ENCODE results near the gene TPM4. TPM values are rescaled to one million over a fixed set of nuclear protein-coding genes. Genes with fewer than 3 reads are reported as not detected.
"Not testable (repeated sequence)": the region's sequence is repeated elsewhere in the genome, so short reads cannot be mapped to it uniquely, and the experiment has no call there.

The TPM4 gene
- total RNA-seq, 1 donor from 2014 or later = 607 TPM

DNA sequence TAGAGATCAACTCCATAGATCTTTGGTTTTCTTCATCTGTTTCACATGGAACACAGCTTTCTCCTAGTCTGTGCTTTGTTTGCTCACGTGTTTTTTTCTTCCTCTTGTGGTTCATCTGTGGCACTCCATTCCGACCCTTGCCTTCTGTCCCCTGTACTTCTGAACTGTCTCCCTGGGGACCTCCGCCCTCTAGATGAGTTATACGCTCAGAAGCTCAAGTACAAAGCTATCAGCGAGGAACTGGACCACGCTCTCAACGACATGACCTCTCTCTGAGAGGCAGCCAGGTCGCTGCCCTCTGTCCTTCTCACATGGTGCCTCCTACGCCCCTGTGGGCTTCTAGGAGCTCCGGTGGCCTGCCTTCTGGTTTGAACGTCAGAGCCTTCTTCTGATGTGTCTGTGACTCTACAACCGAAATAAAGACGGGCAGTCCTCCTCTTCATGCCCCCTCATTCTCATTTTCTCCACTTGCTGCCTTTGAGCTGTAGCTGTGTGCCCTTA lies 18.8 kb downstream of the TPM4 start:
- no peak for DNase-seq (ENCODE audit: low read depth)

GRCh38 chr19:16096280-16096855 lies 20.1 kb downstream of the TPM4 start:
- no peak for DNase-seq (ENCODE audit: low read depth)

DNA sequence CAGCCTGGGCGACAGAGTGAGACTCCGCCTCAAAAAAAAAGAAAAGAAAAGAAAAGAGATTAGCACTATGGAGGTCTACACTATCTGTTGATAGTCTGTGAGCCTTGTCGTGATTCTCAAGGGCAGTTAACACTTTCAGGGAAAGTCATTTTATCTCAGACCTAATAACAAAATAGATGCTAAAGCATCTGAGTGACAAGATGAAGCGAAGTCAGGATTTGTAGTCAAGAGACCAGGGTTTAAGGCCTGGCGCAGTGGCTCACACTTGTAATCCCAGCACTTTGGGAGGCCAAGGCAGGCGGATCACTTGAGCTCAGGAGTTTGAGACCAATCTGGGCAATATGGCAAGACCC lies 22.1 kb downstream of the TPM4 start:
- no peak for DNase-seq (ENCODE audit: low read depth)

DNA sequence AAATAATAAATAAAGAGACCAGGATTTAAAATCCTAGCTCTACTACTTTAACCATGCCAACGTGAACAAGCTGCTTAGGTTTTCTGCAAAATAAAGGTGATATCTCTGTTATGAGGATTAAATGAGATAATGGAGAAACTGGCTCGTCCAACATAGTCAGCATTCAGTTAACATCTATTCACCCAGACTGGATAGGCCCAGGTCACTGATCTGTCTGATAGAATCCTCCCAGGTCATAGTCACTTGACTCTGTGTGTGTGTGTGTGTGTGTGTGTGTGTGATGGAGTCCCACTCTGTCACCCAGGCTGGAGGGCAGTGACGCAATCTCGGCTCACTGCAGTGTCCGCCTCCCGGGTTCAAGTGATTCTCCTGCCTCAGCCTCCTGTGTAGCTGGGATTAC lies 22.5 kb downstream of the TPM4 start:
- DNase-seq (ENCODE audit: low read depth) = no peak

- not testable (repeated sequence) for DNase-seq (ENCODE audit: low read depth)
Measured at GRCh38 chr19:16099314-16099965, 23.1 kb downstream of the TPM4 start.

DNA sequence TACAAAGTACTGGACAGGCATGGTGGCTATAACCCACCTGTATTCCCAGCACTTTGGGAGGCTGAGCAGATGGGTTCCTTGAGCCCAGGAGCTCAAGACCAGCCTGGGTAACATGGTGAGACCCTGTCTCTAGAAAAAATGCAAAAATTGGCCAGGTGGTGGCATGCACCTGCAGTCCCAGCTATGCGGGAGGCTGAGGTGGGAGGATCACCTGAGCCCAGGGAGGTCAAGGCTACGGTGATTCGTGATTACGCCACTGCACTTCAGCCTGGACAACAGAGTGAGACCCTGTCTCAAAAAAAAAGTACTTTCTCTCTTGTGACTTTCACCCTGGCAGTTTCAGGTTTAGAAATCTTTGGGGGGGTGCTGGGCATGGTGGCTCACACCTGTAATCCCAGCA lies 24.2 kb downstream of the TPM4 start:
- DNase-seq (ENCODE audit: low read depth) = no peak

DNA sequence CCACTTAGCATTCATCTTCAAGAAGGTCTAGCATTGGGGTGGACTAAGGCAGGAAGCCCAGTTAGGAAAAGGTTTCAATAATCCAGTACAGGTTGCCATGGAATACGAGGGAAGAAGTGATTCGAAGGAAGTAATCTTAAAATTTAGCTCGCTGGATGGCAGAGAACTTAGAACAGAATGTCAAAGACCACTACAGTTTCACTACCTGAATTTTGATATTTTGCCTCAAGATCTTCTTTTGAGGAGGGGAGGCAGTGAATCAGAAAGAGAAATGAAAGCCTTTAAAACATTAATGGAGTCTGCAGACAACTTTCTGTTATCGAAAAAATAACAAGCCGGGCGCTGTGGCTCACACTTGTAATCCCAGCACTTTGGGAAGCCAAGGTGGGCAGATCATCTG lies 28.4 kb downstream of the TPM4 start:
- no peak for DNase-seq (ENCODE audit: low read depth)

GRCh38 chr19:16106121-16106520 lies 29.8 kb downstream of the TPM4 start:
- DNase-seq (ENCODE audit: low read depth) = peak; percentile 66

GRCh38 chr19:16111160-16111908 lies 35.0 kb downstream of the TPM4 start, which contains the start of gene RAB8A:
RAB8A (plus strand) TSS chr19:16111889; CDS start chr19:16111902, 13 bp downstream.
- DNase-seq (ENCODE audit: low read depth) = peak; percentile 94

- DNase-seq (ENCODE audit: low read depth) = no peak
Measured at GRCh38 chr19:16111909-16112752, 35.8 kb downstream of the TPM4 start.

DNA sequence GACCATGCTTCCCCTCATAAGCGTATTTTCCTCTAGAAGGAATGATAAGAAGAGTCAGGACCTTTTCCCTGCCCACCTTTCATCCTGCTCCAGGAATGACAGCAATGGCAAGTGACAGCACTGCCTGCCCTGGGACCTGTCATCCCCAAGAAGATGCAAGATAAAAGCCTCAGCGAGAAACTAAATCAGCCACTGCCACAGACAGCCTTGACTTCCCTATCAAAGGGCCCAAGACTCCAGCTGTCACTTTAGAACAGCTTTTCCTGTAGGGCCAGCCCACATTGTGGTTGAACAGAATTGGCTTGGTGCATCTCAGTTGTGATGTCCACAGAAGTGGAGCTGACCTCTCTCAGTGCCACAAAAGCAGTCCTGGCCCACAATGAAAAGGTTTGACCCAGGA lies 36.5 kb downstream of the TPM4 start:
- DNase-seq (ENCODE audit: low read depth) = no peak

- DNase-seq (ENCODE audit: low read depth) = no peak
Measured at GRCh38 chr19:16113727-16114126, 37.4 kb downstream of the TPM4 start.

DNA sequence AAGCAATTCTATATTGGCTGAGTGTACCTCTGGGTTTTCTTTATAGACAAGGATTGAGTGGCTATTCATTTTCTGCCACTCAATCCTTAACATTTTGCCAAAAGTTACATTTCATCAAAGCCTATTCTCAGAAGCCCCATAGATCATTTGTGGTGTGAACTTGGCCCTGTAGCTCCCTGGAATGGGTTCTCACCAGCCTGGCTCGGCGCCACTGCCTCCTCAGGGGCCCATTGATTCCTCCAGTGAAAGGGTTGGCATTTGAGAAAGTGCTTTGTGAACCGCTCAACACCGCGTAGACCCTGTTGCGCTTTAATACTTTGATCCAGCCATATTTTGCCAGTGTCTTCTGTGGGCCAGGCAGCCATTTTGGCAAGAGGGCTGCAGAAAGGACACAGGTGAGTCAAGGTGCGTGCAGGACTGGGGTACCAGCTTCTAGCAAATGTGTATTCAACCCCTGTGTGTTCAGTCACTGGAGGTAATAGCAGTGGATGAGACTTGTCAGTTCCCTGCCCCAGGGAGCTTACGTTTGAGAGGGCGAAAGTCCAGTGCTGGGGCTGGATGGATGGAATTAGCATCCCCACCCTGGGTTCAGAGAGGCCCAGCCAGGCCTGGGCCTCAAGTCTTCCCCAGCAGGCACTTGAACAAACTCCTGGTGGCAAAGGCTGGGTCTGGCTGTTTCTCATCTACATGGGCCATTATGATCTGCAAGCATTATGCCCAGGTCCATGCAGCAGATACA lies 39.2 kb downstream of the TPM4 start:
- no peak for DNase-seq (ENCODE audit: low read depth)

- DNase-seq (ENCODE audit: low read depth) = no peak
Measured at GRCh38 chr19:16116067-16116466, 39.8 kb downstream of the TPM4 start.

DNA sequence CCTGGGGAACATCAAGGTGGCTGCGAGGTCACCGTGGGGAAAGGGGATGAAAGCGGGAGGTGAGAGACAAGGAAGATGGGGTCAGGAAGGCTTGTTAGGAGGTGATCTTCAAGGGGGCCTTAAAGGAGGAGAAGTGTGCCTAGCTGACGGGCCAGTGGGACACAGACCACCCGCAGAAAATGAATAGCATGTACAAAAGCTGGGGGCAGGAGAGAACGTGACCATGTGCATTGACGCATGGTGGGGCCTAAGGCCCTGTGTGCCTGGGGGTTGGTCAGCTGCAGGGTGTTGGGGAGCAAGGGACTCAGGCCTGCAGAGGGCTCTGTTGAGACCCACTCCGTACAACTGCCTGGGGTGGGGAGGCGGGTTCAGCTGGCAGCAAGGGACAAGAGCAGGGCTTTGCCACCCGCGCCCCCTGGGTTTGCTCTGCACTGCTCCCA lies 41.3 kb downstream of the TPM4 start:
- no peak for DNase-seq (ENCODE audit: low read depth)

DNA sequence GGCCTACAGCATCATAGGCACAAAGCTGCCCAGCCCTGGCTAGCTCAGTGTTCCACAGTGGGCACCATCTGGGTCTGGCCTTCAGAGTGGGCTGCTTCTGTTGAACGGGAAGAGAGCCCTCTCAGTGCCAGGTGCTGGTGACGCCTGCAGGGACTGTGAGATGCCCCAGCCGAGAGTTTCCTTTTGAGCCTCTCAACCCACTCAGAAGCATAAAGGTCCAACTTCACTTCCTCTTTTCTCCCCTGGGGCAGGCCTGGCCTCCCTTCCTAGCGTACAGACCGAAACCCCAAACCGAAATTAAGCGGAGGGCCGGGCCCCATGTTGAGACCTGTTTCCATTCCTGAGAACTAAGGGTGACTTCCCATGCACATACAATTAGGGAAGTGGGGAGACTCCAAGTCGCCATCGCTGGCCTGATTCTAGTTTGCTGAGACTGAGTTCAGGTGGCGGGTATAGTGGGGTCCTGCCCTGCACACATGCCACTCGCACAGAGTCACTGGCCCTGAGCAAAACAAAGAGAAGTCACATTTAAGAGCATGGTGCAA lies 42.3 kb downstream of the TPM4 start:
- no peak for DNase-seq (ENCODE audit: low read depth)

DNA sequence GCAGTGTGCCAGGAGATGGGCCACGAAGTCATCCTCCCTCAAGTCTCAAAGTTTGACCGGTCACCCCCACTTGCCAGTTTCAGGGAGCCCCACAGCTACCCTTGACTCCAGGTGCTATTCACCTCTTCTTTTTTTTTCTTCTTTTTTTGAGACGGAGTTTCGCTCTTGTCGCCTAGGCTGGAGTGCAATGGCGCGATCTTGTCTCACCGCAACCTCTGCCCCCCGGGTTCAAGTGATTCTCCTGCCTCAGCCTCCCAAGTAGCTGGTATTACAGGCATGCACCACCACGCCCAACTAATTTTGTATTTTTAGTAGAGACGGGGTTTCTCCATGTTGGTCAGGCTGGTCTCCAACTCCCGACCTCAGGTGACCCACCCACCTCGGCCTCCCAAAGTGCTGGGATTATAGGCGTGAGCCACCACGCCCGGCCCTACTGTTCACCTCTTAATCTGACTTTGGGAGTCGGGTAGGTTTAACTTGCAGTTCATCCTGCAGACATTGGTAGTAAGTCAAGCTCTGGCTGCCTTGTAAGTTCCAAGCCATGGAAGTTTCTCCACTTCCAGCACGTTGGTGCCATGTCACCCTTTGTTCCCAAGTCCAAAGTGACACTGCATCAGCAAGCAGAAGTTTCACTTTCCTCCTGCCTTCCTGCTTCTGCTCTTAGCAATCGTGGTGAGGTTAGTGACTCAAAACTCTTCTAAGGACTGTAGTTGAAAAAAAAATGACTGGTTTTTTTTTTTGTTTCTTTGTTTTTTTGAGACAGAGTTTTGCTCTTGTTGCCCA lies 43.0 kb downstream of the TPM4 start:
- not testable (repeated sequence) for DNase-seq (ENCODE audit: low read depth)

- DNase-seq (ENCODE audit: low read depth) = no peak
Measured at GRCh38 chr19:16121141-16121540, 44.8 kb downstream of the TPM4 start.

DNA sequence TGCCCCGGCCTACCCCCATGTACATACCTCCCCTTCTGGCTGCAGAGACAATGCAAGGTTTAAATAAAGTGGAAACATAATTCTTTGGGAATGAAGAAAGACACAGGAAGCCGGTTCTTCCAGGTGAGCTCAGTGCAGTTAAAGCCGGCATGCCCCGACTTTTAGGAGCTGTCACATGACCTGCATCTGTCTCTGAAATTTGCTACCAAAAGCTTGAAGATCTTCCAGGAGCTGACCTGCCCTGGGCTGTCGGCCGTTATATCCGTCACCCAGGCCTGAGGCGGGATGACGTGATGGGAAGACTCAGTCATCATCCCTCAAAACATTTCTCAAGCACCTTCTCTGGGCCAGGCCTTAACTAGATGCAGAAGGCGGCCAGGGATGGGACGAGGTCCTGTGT lies 45.7 kb downstream of the TPM4 start:
- DNase-seq (ENCODE audit: low read depth) = no peak

- DNase-seq (ENCODE audit: low read depth) = no peak
Measured at GRCh38 chr19:16124953-16125352, 48.7 kb downstream of the TPM4 start.

Measured in renal cortical epithelial cell (primary cell).